Fibroblast of lung (primary cell): ENCODE measurements around the gene CD248. TPM values are rescaled to one million over a fixed set of nuclear protein-coding genes. Genes with fewer than 3 reads are reported as not detected.

Experiments used
- DNase-seq, 2 donors: peaks; one replicate each; pipeline versions ENCODE4 v3.0.0 to v3.0.0-alpha.2; 2010; ENCODE audit warnings: low read depth in 2 of 2
- H2AFZ ChIP-seq: 2 replicates; pipeline ENCODE4 v1.5.1; 2012; ENCODE audit warnings: low read length, control low read depth, inconsistent platforms
- H3K27ac ChIP-seq: 2 replicates; pipeline ENCODE4 v1.5.1; 2011; ENCODE audit warnings: low read length, control low read depth; ENCODE audit not compliant: insufficient read depth
- H3K27me3 ChIP-seq: 2 replicates; pipeline ENCODE4 v1.5.1; 2011; ENCODE audit warnings: mild to moderate bottlenecking, low read length; ENCODE audit not compliant: control insufficient read depth, insufficient read depth
- H3K36me3 ChIP-seq: 2 replicates; pipeline ENCODE4 v1.5.1; 2011; ENCODE audit warnings: low read length; ENCODE audit not compliant: control insufficient read depth, insufficient read depth
- H3K4me1 ChIP-seq: 2 replicates; pipeline ENCODE4 v1.5.1; 2011; ENCODE audit warnings: low read length; ENCODE audit not compliant: control insufficient read depth, insufficient read depth; ENCODE audit errors: extremely low read depth
- H3K4me2 ChIP-seq: 2 replicates; pipeline ENCODE4 v1.5.1; 2011; ENCODE audit warnings: low read length, control low read depth; ENCODE audit not compliant: insufficient read depth; ENCODE audit errors: extremely low read depth
- H3K4me3 ChIP-seq, 4 experiments: fragments of 200-600 bp in 1 of 4; sonication (generic) in 1 of 4; replicated peaks in 1 of 4; 2 replicates each; pipeline ENCODE4 v1.5.1; 2011 to 2016; ENCODE audit warnings: low read length in 4 of 4, low read depth in 3 of 4, mild to moderate bottlenecking in 3 of 4, control low read depth in 2 of 4, inconsistent platforms in 1 of 4, mixed read lengths in 1 of 4; ENCODE audit not compliant: insufficient read depth in 1 of 4; ENCODE audit errors: control extremely low read depth in 1 of 4
- H3K79me2 ChIP-seq: 2 replicates; pipeline ENCODE4 v1.5.1; 2012; ENCODE audit warnings: mild to moderate bottlenecking, low read length, inconsistent platforms; ENCODE audit not compliant: control insufficient read depth, insufficient read depth
- H3K9ac ChIP-seq: 2 replicates; pipeline ENCODE4 v1.5.1; 2011; ENCODE audit warnings: mild to moderate bottlenecking, low read length, control low read depth; ENCODE audit not compliant: insufficient read depth
- H3K9me3 ChIP-seq: 2 replicates; pipeline ENCODE4 v1.5.1; 2012; ENCODE audit warnings: low read depth, low read length; ENCODE audit not compliant: control insufficient read depth, insufficient read depth
- H4K20me1 ChIP-seq: 2 replicates; pipeline ENCODE4 v1.5.1; 2011; ENCODE audit warnings: low read length; ENCODE audit not compliant: control insufficient read depth, insufficient read depth; ENCODE audit errors: extremely low read depth
- CTCF ChIP-seq, 2 donors: IDR thresholded peaks in 1 of 2; conservative IDR thresholded peaks in 1 of 2; 1 replicate in 1 of 2; 2 replicates in 1 of 2; pipeline ENCODE4 v1.5.1; 2011 to 2012; ENCODE audit warnings: low read length in 2 of 2, control low read depth in 1 of 2, inconsistent platforms in 1 of 2, low read depth in 1 of 2, mild to moderate bottlenecking in 1 of 2
- EZH2 ChIP-seq: IDR thresholded peaks from 2 replicates; pipeline ENCODE4 v1.5.1; 2012; ENCODE audit warnings: low read length, control low read depth, mild to moderate bottlenecking; ENCODE audit errors: missing control alignments
- polyA plus RNA-seq, 2 donors: library from polyadenylated mRNA; depleted of rRNA in 1 of 2; stranded (reverse) in 1 of 2; unstranded in 1 of 2; fragments of >200 nt; gene quantifications; 2 replicates each; pipeline ENCODE4 v1.2.1, GENCODE V29; 2011 to 2012; ENCODE audit warnings: missing spikeins in 1 of 2
- total RNA-seq: library from RNA; depleted of rRNA; stranded (reverse); fragments of >200 nt; gene quantifications from 2 replicates; pipeline ENCODE4 v1.2.1, GENCODE V29; 2014

The CD248 gene
- total and polyA plus RNA-seq, 2 donors (not counting 1 experiment from before 2014, with no cell fraction given): 95.6 to 132 TPM

- Histone ChIP-seq H3K9ac (peak overlapping the region; percentile 2), H3K4me3 (no peak overlapping the region), H3K36me3 (peaks cover 38% of the 10 kb centered on the region), H4K20me1 (no peaks in the 10 kb centered on the region), H3K27me3 (no peaks in the 10 kb centered on the region), H2AFZ (no peak overlapping the region), H3K4me2 (no peak overlapping the region), H3K4me1 (peaks cover 29% of the 10 kb centered on the region), H3K9me3 (no peaks in the 10 kb centered on the region), H3K27ac (no peak overlapping the region), H3K79me2 (peaks cover 36% of the 10 kb centered on the region)
- TF ChIP-seq CTCF (conservative IDR thresholded peaks at IDR 0.05 in 1 of 2, IDR thresholded peaks at IDR 0.05 in 1 of 2; ENCODE audit: low read depth in 1 of 2, low read length in 2 of 2): no peak
- TF ChIP-seq EZH2: no peak
- DNase-seq: no peak
Measured at GRCh38 chr11:66331542-66332370, 14.9 kb upstream of the CD248 start.

GRCh38 chr11:66330931-66331330, 14.1 kb upstream of the CD248 start:
- H4K20me1 ChIP-seq: no peaks in the 10 kb centered on the region
- H3K4me1 ChIP-seq: peaks cover 32% of the 10 kb centered on the region
- no peaks in the 10 kb centered on the region for H3K9me3 ChIP-seq
- no peak overlapping the region for H3K4me3 ChIP-seq
- H3K79me2 ChIP-seq: peaks cover 34% of the 10 kb centered on the region
- no peaks in the 10 kb centered on the region for H3K27me3 ChIP-seq
- H3K27ac ChIP-seq: no peak overlapping the region
- H3K4me2 ChIP-seq: no peak overlapping the region
- TF ChIP-seq CTCF (conservative IDR thresholded peaks at IDR 0.05 in 1 of 2, IDR thresholded peaks at IDR 0.05 in 1 of 2; ENCODE audit: low read depth in 1 of 2, low read length in 2 of 2): no peak
- TF ChIP-seq EZH2: no peak
- no peak overlapping the region for H2AFZ ChIP-seq
- peaks cover 38% of the 10 kb centered on the region for H3K36me3 ChIP-seq
- DNase-seq: no peak
- H3K9ac ChIP-seq: no peak overlapping the region

- Histone ChIP-seq H2AFZ (no peak overlapping the region), H3K27ac (peak overlapping the region; percentile 34), H3K27me3 (no peaks in the 10 kb centered on the region), H4K20me1 (no peaks in the 10 kb centered on the region), H3K4me1 (peaks cover 40% of the 10 kb centered on the region), H3K9me3 (no peaks in the 10 kb centered on the region), H3K79me2 (peaks cover 18% of the 10 kb centered on the region), H3K36me3 (peaks cover 31% of the 10 kb centered on the region), H3K4me3 (no peak overlapping the region), H3K4me2 (no peak overlapping the region), H3K9ac (no peak overlapping the region)
- DNase-seq: no peak
- TF ChIP-seq EZH2 (no peak), CTCF (conservative IDR thresholded peaks at IDR 0.05 in 1 of 2, IDR thresholded peaks at IDR 0.05 in 1 of 2; ENCODE audit: low read depth in 1 of 2, low read length in 2 of 2) (no peak)
Measured at GRCh38 chr11:66329165-66329673, 12.4 kb upstream of the CD248 start.
